Measurements from ENCODE around the gene ACADVL.

GRCh38 chr17:7248796-7249195 is 29.1 kb downstream of the ACADVL start:
- TF ChIP-seq CTCF (IDR thresholded peaks at IDR 0.05) (no peak), POLR2AphosphoS5 (IDR thresholded peaks at IDR 0.05) (no peak)
